NCI-H69 (cell line): ENCODE results near the gene ACR.

ENCODE experiments used
- DNase-seq: peaks from one replicate; lab custom pipeline; 2025; lab: John Stamatoyannopoulos, UW

ACR gene

GRCh38 chr22:50717709-50718351 is 20.2 kb upstream of the ACR start:
- DNase-seq, result no peak

GRCh38 chr22:50718352-50718709 is 19.7 kb upstream of the ACR start:
- no peak for DNase-seq

- no peak for DNase-seq
Measured at GRCh38 chr22:50719814-50720300, 18.1 kb upstream of the ACR start.

- DNase-seq, result no peak
Measured at GRCh38 chr22:50720301-50721256, 17.4 kb upstream of the ACR start.

- DNase-seq, result no peak
Measured at GRCh38 chr22:50721257-50721844, 16.7 kb upstream of the ACR start.

GRCh38 chr22:50722048-50722701 is 15.8 kb upstream of the ACR start:
- no peak for DNase-seq

GRCh38 chr22:50722716-50723428 is 15.1 kb upstream of the ACR start:
- no peak for DNase-seq

- DNase-seq, result no peak
Measured at GRCh38 chr22:50723991-50724390, 14.0 kb upstream of the ACR start.

- peak; percentile 37 for DNase-seq
Measured at GRCh38 chr22:50724616-50725015, 13.4 kb upstream of the ACR start.

- DNase-seq, result no peak
Measured at GRCh38 chr22:50725597-50725996, 12.4 kb upstream of the ACR start.

- no peak for DNase-seq
Measured at GRCh38 chr22:50726643-50727340, 11.2 kb upstream of the ACR start.

GRCh38 chr22:50727678-50728522 is 10.1 kb upstream of the ACR start:
- DNase-seq, result peak; percentile 39

GRCh38 chr22:50728523-50728931 is 9.5 kb upstream of the ACR start:
- DNase-seq, result no peak

GRCh38 chr22:50729391-50730012 is 8.5 kb upstream of the ACR start:
- peak; percentile 80 for DNase-seq

GRCh38 chr22:50730013-50730891 is 7.8 kb upstream of the ACR start:
- no peak for DNase-seq

- DNase-seq, result no peak
Measured at GRCh38 chr22:50730941-50731661, 6.9 kb upstream of the ACR start.

GRCh38 chr22:50731811-50732624 is 6.0 kb upstream of the ACR start:
- peak; percentile 71 for DNase-seq
